Endodermal cell (in vitro differentiated cells): ENCODE results near the gene FTO. TPM values are rescaled to one million over a fixed set of nuclear protein-coding genes. Genes with fewer than 3 reads are reported as not detected.

Source experiments
- DNase-seq: peaks from one replicate; pipeline ENCODE4 v3.0.0-alpha.2; 2017
- H3K27ac ChIP-seq: 2 replicates; pipeline ENCODE4 v1.5.1; 2013; ENCODE audit warnings: mild to moderate bottlenecking, low read depth, low read length, moderate library complexity
- H3K27me3 ChIP-seq: 2 replicates; pipeline ENCODE4 v1.6.1; 2013; ENCODE audit warnings: mild to moderate bottlenecking, low read length, moderate library complexity; ENCODE audit not compliant: insufficient read depth, control insufficient read depth, poor library complexity, severe bottlenecking
- H3K36me3 ChIP-seq: 2 replicates; pipeline ENCODE4 v1.7.0; 2013; ENCODE audit warnings: mild to moderate bottlenecking, low read length, moderate library complexity; ENCODE audit not compliant: control insufficient read depth, insufficient read depth
- H3K4me1 ChIP-seq: one replicate; pipeline ENCODE4 v1.7.0; 2013; ENCODE audit warnings: low read length; ENCODE audit not compliant: control insufficient read depth, insufficient read depth
- H3K4me3 ChIP-seq: 2 replicates; pipeline ENCODE4 v1.5.1; 2013; ENCODE audit warnings: mild to moderate bottlenecking, low read length, moderate library complexity
- H3K9ac ChIP-seq: 2 replicates; pipeline ENCODE4 v1.6.1; 2013; ENCODE audit warnings: mild to moderate bottlenecking, low read length, moderate library complexity; ENCODE audit not compliant: poor library complexity, severe bottlenecking; ENCODE audit errors: extremely low read depth
- H3K9me3 ChIP-seq: 2 replicates; pipeline ENCODE4 v1.6.1; 2013; ENCODE audit warnings: mild to moderate bottlenecking, low read length, moderate library complexity; ENCODE audit not compliant: control insufficient read depth
- H3K27ac Mint-ChIP-seq: 2 replicates; pipeline ENCODE4 v1.8.0; 2020; ENCODE audit warnings: mixed read lengths
- H3K27me3 Mint-ChIP-seq: 2 replicates; pipeline ENCODE4 v1.8.0; 2021; ENCODE audit warnings: mild to moderate bottlenecking, mixed read lengths; ENCODE audit not compliant: insufficient read depth
- H3K36me3 Mint-ChIP-seq: 2 replicates; pipeline ENCODE4 v1.8.0; 2020; ENCODE audit warnings: low read depth, mixed read lengths
- H3K4me1 Mint-ChIP-seq: 2 replicates; pipeline ENCODE4 v1.8.0; 2020; ENCODE audit warnings: mixed read lengths
- H3K4me3 Mint-ChIP-seq: 2 replicates; pipeline ENCODE4 v1.8.0; 2020; ENCODE audit warnings: mild to moderate bottlenecking, moderate library complexity, mixed read lengths
- H3K9me3 Mint-ChIP-seq: 2 replicates; pipeline ENCODE4 v1.8.0; 2020; ENCODE audit warnings: mild to moderate bottlenecking, mixed read lengths
- WGBS, 2 experiments: methylation state at CpG; one replicate each; pipeline versions ENCODE4 v1.1.5 to v1.1.7; 2013; ENCODE audit warnings: missing lambda C conversion rate in 2 of 2, mixed read lengths in 1 of 2; ENCODE audit not compliant: insufficient coverage in 1 of 2, insufficient read length in 1 of 2; 5-methylcytosine and 5-hydroxymethylcytosine counted together
- total RNA-seq, 2 donors: library from RNA; stranded (reverse); fragmentation: NEBNext Ultra II Directional in 1 of 2; extraction: Animal tissue kit (Norgen Biotek cat#: 25700) in 1 of 2; gene quantifications; 2 replicates in 1 of 2; 3 replicates in 1 of 2; pipeline ENCODE4 v1.2.1, GENCODE V29; 2021
- TF ChIP-seq, protein P1 (sequence below): fragments of 200-600 bp; sonication (generic); conservative IDR thresholded peaks from 2 replicates; pipeline ENCODE4 v1.5.0; 2021; ENCODE audit warnings: antibody characterized with exemption, mild to moderate bottlenecking

The FTO gene
- total RNA-seq, 2 donors from 2014 or later: 80.3 to 102 TPM

DNA sequence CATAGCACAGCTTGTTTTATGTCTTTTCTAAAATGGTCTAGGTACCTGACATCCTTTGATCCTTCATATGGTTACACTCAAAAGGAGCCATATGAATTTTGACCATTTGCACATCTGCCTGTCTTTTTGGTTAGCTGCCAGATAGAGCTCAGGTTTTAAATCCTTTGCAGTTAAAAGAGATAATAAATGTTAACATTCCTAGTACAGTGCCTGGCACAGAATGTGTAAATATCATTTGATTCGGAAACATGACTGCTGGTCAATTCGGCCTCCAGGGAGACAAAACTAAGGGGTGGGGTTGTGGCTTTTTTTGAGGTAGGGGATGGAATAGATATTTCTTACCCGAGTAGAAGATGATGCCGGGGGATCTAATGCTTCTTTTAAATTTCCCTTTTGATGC is 64.2 kb downstream of the FTO start:
- no peak overlapping the region for H3K27ac Mint-ChIP-seq
- H3K27ac ChIP-seq: no peak overlapping the region
- no peak overlapping the region for H3K9ac ChIP-seq
- H3K27me3 Mint-ChIP-seq: no peaks in the 10 kb centered on the region
- no peaks in the 10 kb centered on the region for H3K4me1 ChIP-seq
- H3K9me3 ChIP-seq: no peaks in the 10 kb centered on the region
- 93 to 100% methylated on average over 2 to 4 of the region's 4 CpGs for WGBS, 2 experiments
- no peak for DNase-seq
- TF ChIP-seq, protein P1, sequence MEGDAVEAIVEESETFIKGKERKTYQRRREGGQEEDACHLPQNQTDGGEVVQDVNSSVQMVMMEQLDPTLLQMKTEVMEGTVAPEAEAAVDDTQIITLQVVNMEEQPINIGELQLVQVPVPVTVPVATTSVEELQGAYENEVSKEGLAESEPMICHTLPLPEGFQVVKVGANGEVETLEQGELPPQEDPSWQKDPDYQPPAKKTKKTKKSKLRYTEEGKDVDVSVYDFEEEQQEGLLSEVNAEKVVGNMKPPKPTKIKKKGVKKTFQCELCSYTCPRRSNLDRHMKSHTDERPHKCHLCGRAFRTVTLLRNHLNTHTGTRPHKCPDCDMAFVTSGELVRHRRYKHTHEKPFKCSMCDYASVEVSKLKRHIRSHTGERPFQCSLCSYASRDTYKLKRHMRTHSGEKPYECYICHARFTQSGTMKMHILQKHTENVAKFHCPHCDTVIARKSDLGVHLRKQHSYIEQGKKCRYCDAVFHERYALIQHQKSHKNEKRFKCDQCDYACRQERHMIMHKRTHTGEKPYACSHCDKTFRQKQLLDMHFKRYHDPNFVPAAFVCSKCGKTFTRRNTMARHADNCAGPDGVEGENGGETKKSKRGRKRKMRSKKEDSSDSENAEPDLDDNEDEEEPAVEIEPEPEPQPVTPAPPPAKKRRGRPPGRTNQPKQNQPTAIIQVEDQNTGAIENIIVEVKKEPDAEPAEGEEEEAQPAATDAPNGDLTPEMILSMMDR: no peak
- no peaks in the 10 kb centered on the region for H3K36me3 ChIP-seq
- no peak overlapping the region for H3K4me3 Mint-ChIP-seq
- H3K27me3 ChIP-seq: no peaks in the 10 kb centered on the region
- H3K36me3 Mint-ChIP-seq: no peaks in the 10 kb centered on the region
- peaks cover 17% of the 10 kb centered on the region for H3K4me1 Mint-ChIP-seq
- no peaks in the 10 kb centered on the region for H3K9me3 Mint-ChIP-seq
- no peak overlapping the region for H3K4me3 ChIP-seq

DNA sequence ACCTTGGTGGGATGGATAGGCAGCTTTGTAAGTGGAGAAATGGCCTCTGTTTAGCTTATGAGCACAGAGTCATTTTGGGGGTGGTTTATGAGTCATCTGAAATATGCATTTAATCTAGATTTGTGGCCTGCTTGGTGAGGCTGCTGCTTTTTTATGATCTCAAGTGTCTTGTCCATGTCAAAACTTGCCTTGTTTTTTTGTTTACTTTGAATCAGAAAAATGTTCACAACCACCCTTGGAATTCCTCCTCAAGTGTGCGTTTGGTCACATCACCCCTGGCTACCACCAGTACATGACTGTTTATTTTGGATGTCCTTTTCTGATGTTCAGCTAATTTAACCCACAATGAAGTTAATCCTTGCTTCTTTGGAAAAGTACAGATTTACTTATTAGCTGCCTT is 64.6 kb downstream of the FTO start:
- H3K9me3 ChIP-seq: no peaks in the 10 kb centered on the region
- H3K27me3 Mint-ChIP-seq: no peaks in the 10 kb centered on the region
- TF ChIP-seq, protein P1: no peak
- H3K36me3 ChIP-seq: no peaks in the 10 kb centered on the region
- DNase-seq: no peak
- H3K9ac ChIP-seq: no peak overlapping the region
- no peak overlapping the region for H3K4me3 ChIP-seq
- 97% methylated on average over 1 of the region's 1 CpG; no CpG with 5 or more reads in 1 of the 2 experiments for WGBS, 2 experiments
- H3K4me3 Mint-ChIP-seq: no peak overlapping the region
- no peaks in the 10 kb centered on the region for H3K4me1 ChIP-seq
- no peaks in the 10 kb centered on the region for H3K27me3 ChIP-seq
- H3K4me1 Mint-ChIP-seq: peaks cover 12% of the 10 kb centered on the region
- H3K9me3 Mint-ChIP-seq: no peaks in the 10 kb centered on the region
- no peaks in the 10 kb centered on the region for H3K36me3 Mint-ChIP-seq
- H3K27ac Mint-ChIP-seq: no peak overlapping the region
- H3K27ac ChIP-seq: no peak overlapping the region

DNA sequence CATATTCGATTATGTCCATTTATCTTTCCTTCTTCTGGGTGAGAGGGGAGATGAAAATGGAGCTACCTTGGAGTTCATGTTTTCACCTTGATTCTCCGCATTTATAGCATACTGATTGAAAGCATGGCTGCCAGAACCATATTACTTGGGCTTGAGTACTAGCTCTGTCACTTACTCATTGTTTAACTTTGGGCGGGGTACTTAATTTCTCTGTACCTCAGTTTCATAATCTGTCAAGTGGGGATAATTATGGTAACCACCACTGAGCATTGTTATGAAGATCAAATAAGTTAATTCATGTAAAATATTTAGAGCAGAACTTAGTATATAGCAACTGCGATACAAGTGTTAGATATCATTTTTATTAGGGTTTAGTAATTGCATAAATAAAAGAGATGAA is 65.2 kb downstream of the FTO start:
- H3K9me3 Mint-ChIP-seq: no peaks in the 10 kb centered on the region
- H3K9ac ChIP-seq: no peak overlapping the region
- H3K27ac ChIP-seq: no peak overlapping the region
- no peaks in the 10 kb centered on the region for H3K4me1 ChIP-seq
- H3K4me3 ChIP-seq: no peak overlapping the region
- 91 to 100% methylated on average over 3 to 4 of the region's 4 CpGs for WGBS, 2 experiments
- no peaks in the 10 kb centered on the region for H3K36me3 Mint-ChIP-seq
- TF ChIP-seq, protein P1: no peak
- no peak for DNase-seq
- peaks cover 8% of the 10 kb centered on the region for H3K4me1 Mint-ChIP-seq
- H3K4me3 Mint-ChIP-seq: no peak overlapping the region
- no peaks in the 10 kb centered on the region for H3K9me3 ChIP-seq
- no peak overlapping the region for H3K27ac Mint-ChIP-seq
- H3K27me3 Mint-ChIP-seq: no peaks in the 10 kb centered on the region
- H3K27me3 ChIP-seq: no peaks in the 10 kb centered on the region
- H3K36me3 ChIP-seq: no peaks in the 10 kb centered on the region
